GM12872 (cell line): ENCODE results near the gene PDZK1IP1.

Experiments
- CTCF ChIP-seq: IDR thresholded peaks from 3 replicates; pipeline ENCODE4 v1.5.1; 2011; ENCODE audit warnings: low read depth, mild to moderate bottlenecking, low read length, moderate library complexity; ENCODE audit not compliant: insufficient read depth

The PDZK1IP1 gene

GRCh38 chr1:47211796-47212269, 22.0 kb upstream of the PDZK1IP1 start:
- no peak for TF ChIP-seq CTCF

DNA sequence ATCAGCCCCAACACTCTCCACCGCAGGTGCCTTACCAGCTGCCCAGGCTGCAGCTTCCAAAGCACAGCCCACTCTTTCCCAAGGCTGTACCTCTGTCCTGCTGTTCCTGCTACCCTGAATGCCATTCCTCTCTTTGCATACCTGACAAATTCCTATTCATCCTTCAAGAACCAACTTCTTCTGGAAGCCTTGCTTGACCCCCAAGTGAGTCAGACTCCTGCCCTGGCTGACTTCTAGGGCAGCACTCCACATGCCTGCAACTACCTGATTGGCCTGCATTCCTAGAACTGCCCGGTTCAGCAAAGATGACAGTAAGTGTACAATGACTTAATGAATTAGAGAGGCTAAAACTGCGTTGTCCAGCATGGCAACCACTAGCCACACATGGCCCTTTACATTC, 20.8 kb upstream of the PDZK1IP1 start:
- TF ChIP-seq CTCF: no peak

GRCh38 chr1:47209725-47210325, 20.0 kb upstream of the PDZK1IP1 start:
- no peak for TF ChIP-seq CTCF

GRCh38 chr1:47209091-47209490, 19.3 kb upstream of the PDZK1IP1 start:
- no peak for TF ChIP-seq CTCF

- TF ChIP-seq CTCF: no peak
Measured at GRCh38 chr1:47208374-47208850, 18.6 kb upstream of the PDZK1IP1 start.

DNA sequence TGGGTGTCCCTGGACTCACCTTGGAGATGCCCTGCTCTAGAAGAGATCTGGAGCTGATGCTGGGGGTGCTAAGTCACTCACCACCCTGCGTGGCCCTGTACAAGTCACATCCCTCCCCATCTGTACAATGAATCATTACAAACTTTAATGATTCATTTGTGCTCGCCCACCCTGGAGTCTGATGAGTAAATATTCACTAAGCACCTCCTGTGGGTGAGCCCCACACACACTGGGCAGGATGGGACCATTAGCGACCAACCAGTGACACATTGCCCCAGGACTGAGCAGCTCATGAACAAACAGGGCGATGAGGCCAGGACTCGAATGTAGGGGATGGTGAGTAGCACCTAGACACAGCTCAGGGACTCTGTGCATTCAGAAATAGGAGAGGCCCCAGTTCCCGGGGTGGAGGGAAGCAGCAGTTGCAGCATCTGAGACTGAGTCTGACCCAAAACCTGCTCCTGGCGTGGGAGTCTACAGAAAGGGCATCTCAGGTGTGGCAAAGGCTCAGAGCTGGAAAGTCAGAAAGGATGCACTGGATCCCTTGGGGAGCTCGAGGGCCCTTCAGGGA, 18.1 kb upstream of the PDZK1IP1 start:
- TF ChIP-seq CTCF: no peak

DNA sequence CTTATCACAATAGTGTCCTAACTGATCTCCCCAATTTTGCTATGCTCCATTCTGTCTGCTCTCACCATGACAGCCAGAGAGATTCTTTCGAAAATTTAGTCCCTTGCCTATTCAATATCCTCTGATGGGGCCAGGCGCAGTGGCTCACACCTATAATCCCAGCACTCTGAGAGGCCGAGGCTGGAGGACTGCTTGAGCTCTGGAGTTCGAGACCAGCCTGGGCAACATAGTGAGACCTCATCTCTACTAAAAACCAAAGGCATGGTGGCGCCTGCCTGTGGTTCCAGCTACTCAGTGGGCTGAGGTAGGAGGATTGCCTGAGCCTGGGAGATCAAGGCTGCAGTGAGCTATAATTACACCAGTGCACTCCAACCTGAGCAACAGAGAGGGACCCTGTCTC, 16.1 kb upstream of the PDZK1IP1 start:
- no peak for TF ChIP-seq CTCF
